HepG2 (cell line): ENCODE measurements around the gene S100A13. TPM values are rescaled to one million over a fixed set of nuclear protein-coding genes. Genes with fewer than 3 reads are reported as not detected.
"Not testable (repeated sequence)": the region's sequence is repeated elsewhere in the genome, so short reads cannot be mapped to it uniquely, and the experiment has no call there.

Source experiments
- ATAC-seq: fragments of 200-7000 bp; cut with Tn5 transposase; 3 replicates; pipeline ENCODE4 v1.9.1; 2020; ENCODE audit warnings: mild to moderate bottlenecking, moderate library complexity
- BruUV-seq: library from RNA; stranded (reverse); fragments of 400-500 nt; replicated peaks from 2 replicates; lab custom pipeline; 2021; lab: Mats Ljungman, UMichigan
- CTCF ChIA-PET: fragments of 300-600 bp; formaldehyde crosslinking; extraction: SDS; loops from one replicate; lab custom pipeline; 2021; ENCODE audit warnings: low total read pairs, inconsistent platforms, low intra/inter-chr PET ratio; lab: Yijun Ruan, JAX
- POLR2A ChIA-PET: fragments of 350-600 bp; sonication (Branson Sonifier 250); formaldehyde crosslinking; loops from one replicate; lab custom pipeline; 2020; ENCODE audit warnings: antibody characterized with exemption, inconsistent platforms; lab: Yijun Ruan, JAX
- DNase-seq: peaks from one replicate; pipeline ENCODE4 v3.0.0-alpha.2; 2015; ENCODE audit warnings: low spot score
- FAIRE-seq: peaks from 3 replicates; lab custom pipeline; 2011; peaks lifted over from hg19 to GRCh38; lab: Jason Lieb, UNC
- H2AFZ ChIP-seq: one replicate; pipeline ENCODE4 v1.6.1; 2011; ENCODE audit warnings: low read length, inconsistent platforms
- H3K27ac ChIP-seq: fragments of 300-600 bp; 3 replicates; pipeline ENCODE4 v1.8.0; 2011; ENCODE audit warnings: mixed run types, mild to moderate bottlenecking, mixed read lengths, low read length, inconsistent platforms; ENCODE audit not compliant: insufficient read depth; ENCODE audit errors: extremely low read length
- H3K27me3 ChIP-seq, 2 experiments: fragments of 200-600 bp in 1 of 2; 2 replicates in 1 of 2; 3 replicates in 1 of 2; pipeline versions ENCODE4 v1.6.0 to v1.8.0; 2011; ENCODE audit warnings: low read length in 2 of 2, mild to moderate bottlenecking in 2 of 2, moderate library complexity in 2 of 2, inconsistent platforms in 1 of 2; ENCODE audit not compliant: insufficient read depth in 2 of 2, control insufficient read depth in 1 of 2
- H3K36me3 ChIP-seq, 2 experiments: fragments of 200-600 bp in 1 of 2; replicated peaks in 1 of 2; 2 replicates in 1 of 2; 3 replicates in 1 of 2; pipeline versions ENCODE4 v1.5.1 to v1.8.0; 2011; ENCODE audit warnings: low read length in 2 of 2, inconsistent platforms in 1 of 2; ENCODE audit not compliant: insufficient read depth in 2 of 2, control insufficient read depth in 1 of 2
- H3K4me1 ChIP-seq: 2 replicates; pipeline ENCODE4 v1.5.1; 2012; ENCODE audit warnings: low read length, inconsistent platforms; ENCODE audit not compliant: insufficient read depth
- H3K4me2 ChIP-seq: 2 replicates; pipeline ENCODE4 v1.6.0; 2011; ENCODE audit warnings: low read depth, low read length, inconsistent platforms
- H3K4me3 ChIP-seq, 3 experiments: fragments of 200-600 bp in 1 of 3; sonication (generic), shearing (Covaris generic) in 1 of 3; replicated peaks in 1 of 3; 2 replicates each; pipeline ENCODE4 v1.5.1; 2011 to 2016; ENCODE audit warnings: low read length in 3 of 3, inconsistent platforms in 2 of 3, low read depth in 2 of 3, mild to moderate bottlenecking in 2 of 3, control low read depth in 1 of 3, mixed read lengths in 1 of 3; ENCODE audit not compliant: insufficient read depth in 1 of 3
- H3K79me2 ChIP-seq: one replicate; pipeline ENCODE4 v1.6.1; 2011; ENCODE audit warnings: low read length, inconsistent platforms; ENCODE audit not compliant: insufficient read depth
- H3K9ac ChIP-seq: 2 replicates; pipeline ENCODE4 v1.6.0; 2011; ENCODE audit warnings: mild to moderate bottlenecking, low read depth, low read length, inconsistent platforms; ENCODE audit not compliant: insufficient read depth
- H3K9me3 ChIP-seq: 2 replicates; pipeline ENCODE4 v1.5.1; 2012; ENCODE audit warnings: mild to moderate bottlenecking, low read length
- H4K20me1 ChIP-seq: 2 replicates; pipeline ENCODE4 v1.6.0; 2011; ENCODE audit warnings: inconsistent platforms, mild to moderate bottlenecking, low read length, moderate library complexity; ENCODE audit not compliant: insufficient read depth
- NONO ChIP-seq, 2 experiments: fragments of 450-650 bp in 1 of 2; sonication (generic) in 1 of 2; formaldehyde crosslinking in 1 of 2; IDR thresholded peaks in 1 of 2; conservative IDR thresholded peaks in 1 of 2; 2 replicates each; pipeline versions ENCODE4 v1.6.1 to v1.8.0; 2017 to 2022; ENCODE audit warnings: mild to moderate bottlenecking in 1 of 2, missing genetic modification reagents in 1 of 2, moderate library complexity in 1 of 2
- PBX3 ChIP-seq: sonication (generic); formaldehyde crosslinking; IDR thresholded peaks from 2 replicates; pipeline ENCODE4 v1.8.1; 2023; ENCODE audit warnings: missing genetic modification reagents, inconsistent platforms, borderline replicate concordance
- SALL1 ChIP-seq: sonication (generic); formaldehyde crosslinking; IDR thresholded peaks from 2 replicates; pipeline ENCODE4 v1.8.0; 2022; ENCODE audit warnings: mild to moderate bottlenecking, missing genetic modification reagents
- SIX4 ChIP-seq: sonication (generic); formaldehyde crosslinking; IDR thresholded peaks from 2 replicates; pipeline ENCODE4 v1.4.0; 2020; ENCODE audit warnings: missing genetic modification reagents
- ZBTB20 ChIP-seq: sonication (generic); formaldehyde crosslinking; IDR thresholded peaks from 2 replicates; pipeline ENCODE4 v1.8.1; 2023; ENCODE audit warnings: missing genetic modification reagents, low read depth, mild to moderate bottlenecking, borderline replicate concordance
- ZNF572 ChIP-seq: sonication (generic); formaldehyde crosslinking; IDR thresholded peaks from 2 replicates; pipeline ENCODE4 v1.5.1; 2020; ENCODE audit warnings: mild to moderate bottlenecking, missing genetic modification reagents
- ZNF674 ChIP-seq: sonication (generic); formaldehyde crosslinking; IDR thresholded peaks from 2 replicates; pipeline ENCODE4 v1.5.0; 2020; ENCODE audit warnings: low read depth, mild to moderate bottlenecking, missing genetic modification reagents
- ZNF891 ChIP-seq: sonication (generic); formaldehyde crosslinking; IDR thresholded peaks from 2 replicates; pipeline ENCODE4 v1.5.0; 2020; ENCODE audit warnings: mild to moderate bottlenecking, missing genetic modification reagents
- WGBS: methylation state at CpG from one replicate; pipeline ENCODE4 v1.1.6; 2017; ENCODE audit warnings: low lambda C conversion rate; 5-methylcytosine and 5-hydroxymethylcytosine counted together
- in situ Hi-C: cut with HindIII; loops from 2 replicates; pipeline ENCODE4 v1.10.0; 2017; ENCODE audit warnings: low pct_unique_long_range_greater_than_20kb; ENCODE audit not compliant: extremely low pct_ligation_motif_present
- intact Hi-C: fragments of 100-400 bp; cut with micrococcal nuclease; formaldehyde crosslinking; loops from one replicate; pipeline ENCODE4 v1.10.0; 2022; ENCODE audit not compliant: unreplicated experiment
- polyA plus RNA-seq, 8 experiments: library from polyadenylated mRNA; depleted of rRNA in 3 of 8; stranded (reverse) in 7 of 8; unstranded in 1 of 8; fragments of >200 nt; fragmentation: Illumina TruSeq in 4 of 8; extraction: Trizol in 4 of 8; gene quantifications; 2 replicates each; pipeline versions ENCODE4 v1.2.1 to v1.2.3, GENCODE V29; 2011 to 2016; ENCODE audit warnings: low read depth in 4 of 8, missing spikeins in 1 of 8, mixed read lengths in 1 of 8; ENCODE audit not compliant: insufficient read depth in 1 of 8
- total RNA-seq, 5 experiments: library from RNA; depleted of rRNA; stranded (reverse); fragments of >200 nt; fragmentation: Illumina TruSeq; extraction: Trizol; gene quantifications; 2 replicates each; pipeline ENCODE4 v1.2.3, GENCODE V29; 2016; ENCODE audit warnings: low read depth in 1 of 5
- TF ChIP-seq, protein P1 (sequence below): sonication (generic); formaldehyde crosslinking; IDR thresholded peaks from 2 replicates; pipeline ENCODE4 v1.4.0; 2020; ENCODE audit warnings: missing genetic modification reagents
- TF ChIP-seq, protein P2 (sequence below): sonication (generic); formaldehyde crosslinking; IDR thresholded peaks from 2 replicates; pipeline ENCODE4 v1.5.0; 2020; ENCODE audit warnings: mild to moderate bottlenecking, missing genetic modification reagents, borderline replicate concordance

Gene S100A13
- total and polyA plus RNA-seq, 2 of the 13 experiments (the other 11 are each of a cell fraction or from before 2014, with no cell fraction given): 89.5 to 172 TPM

- TF ChIP-seq, protein P1, sequence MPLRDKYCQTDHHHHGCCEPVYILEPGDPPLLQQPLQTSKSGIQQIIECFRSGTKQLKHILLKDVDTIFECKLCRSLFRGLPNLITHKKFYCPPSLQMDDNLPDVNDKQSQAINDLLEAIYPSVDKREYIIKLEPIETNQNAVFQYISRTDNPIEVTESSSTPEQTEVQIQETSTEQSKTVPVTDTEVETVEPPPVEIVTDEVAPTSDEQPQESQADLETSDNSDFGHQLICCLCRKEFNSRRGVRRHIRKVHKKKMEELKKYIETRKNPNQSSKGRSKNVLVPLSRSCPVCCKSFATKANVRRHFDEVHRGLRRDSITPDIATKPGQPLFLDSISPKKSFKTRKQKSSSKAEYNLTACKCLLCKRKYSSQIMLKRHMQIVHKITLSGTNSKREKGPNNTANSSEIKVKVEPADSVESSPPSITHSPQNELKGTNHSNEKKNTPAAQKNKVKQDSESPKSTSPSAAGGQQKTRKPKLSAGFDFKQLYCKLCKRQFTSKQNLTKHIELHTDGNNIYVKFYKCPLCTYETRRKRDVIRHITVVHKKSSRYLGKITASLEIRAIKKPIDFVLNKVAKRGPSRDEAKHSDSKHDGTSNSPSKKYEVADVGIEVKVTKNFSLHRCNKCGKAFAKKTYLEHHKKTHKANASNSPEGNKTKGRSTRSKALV (CRISPR knock-in tag): no peak
- TF ChIP-seq SALL1 (no peak), PBX3 (CRISPR knock-in tag) (no peak), ZNF674 (CRISPR knock-in tag) (no peak), ZNF572 (CRISPR knock-in tag) (no peak), ZNF891 (CRISPR knock-in tag) (no peak), NONO (IDR thresholded peaks at IDR 0.05) (no peak), NONO (CRISPR knock-in tag; conservative IDR thresholded peaks at IDR 0.05) (no peak), ZBTB20 (CRISPR knock-in tag) (no peak), SIX4 (CRISPR knock-in tag) (no peak)
- TF ChIP-seq, protein P2, sequence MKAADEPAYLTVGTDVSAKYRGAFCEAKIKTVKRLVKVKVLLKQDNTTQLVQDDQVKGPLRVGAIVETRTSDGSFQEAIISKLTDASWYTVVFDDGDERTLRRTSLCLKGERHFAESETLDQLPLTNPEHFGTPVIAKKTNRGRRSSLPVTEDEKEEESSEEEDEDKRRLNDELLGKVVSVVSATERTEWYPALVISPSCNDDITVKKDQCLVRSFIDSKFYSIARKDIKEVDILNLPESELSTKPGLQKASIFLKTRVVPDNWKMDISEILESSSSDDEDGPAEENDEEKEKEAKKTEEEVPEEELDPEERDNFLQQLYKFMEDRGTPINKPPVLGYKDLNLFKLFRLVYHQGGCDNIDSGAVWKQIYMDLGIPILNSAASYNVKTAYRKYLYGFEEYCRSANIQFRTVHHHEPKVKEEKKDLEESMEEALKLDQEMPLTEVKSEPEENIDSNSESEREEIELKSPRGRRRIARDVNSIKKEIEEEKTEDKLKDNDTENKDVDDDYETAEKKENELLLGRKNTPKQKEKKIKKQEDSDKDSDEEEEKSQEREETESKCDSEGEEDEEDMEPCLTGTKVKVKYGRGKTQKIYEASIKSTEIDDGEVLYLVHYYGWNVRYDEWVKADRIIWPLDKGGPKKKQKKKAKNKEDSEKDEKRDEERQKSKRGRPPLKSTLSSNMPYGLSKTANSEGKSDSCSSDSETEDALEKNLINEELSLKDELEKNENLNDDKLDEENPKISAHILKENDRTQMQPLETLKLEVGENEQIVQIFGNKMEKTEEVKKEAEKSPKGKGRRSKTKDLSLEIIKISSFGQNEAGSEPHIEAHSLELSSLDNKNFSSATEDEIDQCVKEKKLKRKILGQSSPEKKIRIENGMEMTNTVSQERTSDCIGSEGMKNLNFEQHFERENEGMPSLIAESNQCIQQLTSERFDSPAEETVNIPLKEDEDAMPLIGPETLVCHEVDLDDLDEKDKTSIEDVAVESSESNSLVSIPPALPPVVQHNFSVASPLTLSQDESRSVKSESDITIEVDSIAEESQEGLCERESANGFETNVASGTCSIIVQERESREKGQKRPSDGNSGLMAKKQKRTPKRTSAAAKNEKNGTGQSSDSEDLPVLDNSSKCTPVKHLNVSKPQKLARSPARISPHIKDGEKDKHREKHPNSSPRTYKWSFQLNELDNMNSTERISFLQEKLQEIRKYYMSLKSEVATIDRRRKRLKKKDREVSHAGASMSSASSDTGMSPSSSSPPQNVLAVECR (CRISPR knock-in tag): no peak
Observed at GRCh38 chr1:153669606-153670005, 42.3 kb upstream of the S100A13 start (continued).

DNA sequence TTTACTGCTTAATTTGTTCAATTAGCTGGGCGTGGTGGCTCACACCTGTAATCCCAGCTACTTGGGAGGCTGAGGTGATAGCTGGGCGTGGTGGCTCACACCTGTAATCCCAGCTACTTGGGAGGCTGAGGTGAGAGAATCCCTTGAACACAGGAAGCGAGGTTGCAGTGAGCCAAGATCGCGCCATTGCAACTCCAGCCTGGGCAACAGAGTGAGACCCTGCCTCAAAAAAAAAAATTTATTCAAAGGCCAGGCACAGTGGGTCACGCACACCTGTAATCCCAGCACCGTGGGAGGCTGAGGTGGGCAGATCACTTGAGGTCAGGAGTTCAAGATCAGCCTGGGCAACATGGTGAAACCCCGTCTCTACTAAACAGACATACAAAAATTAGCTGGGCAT is 41.4 kb upstream of the S100A13 start:
- POLR2A ChIA-PET: interaction anchor here (1.3 kb wide), 1 partner anchor 35 kb away, joined by 5 read pairs; the partner anchor contains the start of gene CHTOP
- CTCF ChIA-PET, H3K4me3 ChIP-seq, H3K27ac ChIP-seq, intact Hi-C loops, H3K27me3 ChIP-seq, H4K20me1 ChIP-seq, H3K9me3 ChIP-seq, BruUV-seq, FAIRE-seq, H2AFZ ChIP-seq, H3K9ac ChIP-seq, in situ Hi-C loops, DNase-seq, ATAC-seq: not testable (repeated sequence)
- Histone ChIP-seq H3K4me2 (peak overlapping the region; percentile 36; the same call in 1 of the 2 replicates), H3K36me3 (peaks cover 23 to 55% of the 10 kb centered on the region in 2 experiments), H3K4me1 (peaks cover 29% of the 10 kb centered on the region), H3K79me2 (peaks cover 33% of the 10 kb centered on the region)
- 97% methylated on average over 8 of the region's 8 CpGs for WGBS
